Measurements from ENCODE around the gene TEDDM1. TPM values are rescaled to one million over a fixed set of nuclear protein-coding genes. Genes with fewer than 3 reads are reported as not detected.

The TEDDM1 gene
- polyA plus RNA-seq, 12 donors: 0.05 to 0.17 (median 0.09) TPM; not detected in 7

Other genes with a start within 250 kb of the TEDDM1 start
- 100 to 1,000 TPM in 11 of 12 donors, not detected in 1; 110 to 402 (median 289) TPM for gene GLUL, start 8.9 kb downstream of the TEDDM1 start, polyA plus RNA-seq (ENCODE audit: insufficient read length in 12 of 12)
- gene RGSL1, start 49.5 kb upstream of the TEDDM1 start, polyA plus RNA-seq (ENCODE audit: insufficient read length in 12 of 12): not detected
- 1 to 10 TPM in 11 of 12 donors, not detected in 1; 2.8 to 8.9 (median 5.9) TPM for gene RNASEL, start 188.6 kb upstream of the TEDDM1 start, polyA plus RNA-seq (ENCODE audit: insufficient read length in 12 of 12)
- 10 to 100 TPM in 5 of 12 donors, 1 to 10 TPM in 6, not detected in 1; 5.1 to 23.5 (median 9.3) TPM for gene RGS16, start 203.7 kb upstream of the TEDDM1 start, polyA plus RNA-seq (ENCODE audit: insufficient read length in 12 of 12)